Endothelial cell of umbilical vein (primary cell): ENCODE measurements around the gene CSMD2. TPM values are rescaled to one million over a fixed set of nuclear protein-coding genes. Genes with fewer than 3 reads are reported as not detected.

Source experiments
- BruUV-seq: library from RNA; stranded (reverse); fragments of 400-500 nt; replicated peaks from 2 replicates; lab custom pipeline; 2021; lab: Mats Ljungman, UMichigan
- CTCF ChIA-PET: fragments of 300-600, 350-600 bp; sonication (Branson Sonifier 250); formaldehyde crosslinking; loops from one replicate; lab custom pipeline; 2021; ENCODE audit warnings: antibody characterized with exemption, inconsistent platforms; lab: Charles Lee
- POLR2A ChIA-PET: fragments of 300-600, 350-600 bp; sonication (Branson Sonifier 250); formaldehyde crosslinking; loops from one replicate; lab custom pipeline; 2021; ENCODE audit warnings: antibody characterized with exemption, inconsistent platforms; lab: Charles Lee
- DNase-seq: peaks from one replicate; pipeline ENCODE4 v3.0.0-alpha.2; 2011; ENCODE audit warnings: low read depth, low spot score
- FAIRE-seq: peaks from 2 replicates; lab custom pipeline; 2011; peaks lifted over from hg19 to GRCh38; lab: Jason Lieb, UNC
- H2AFZ ChIP-seq: 2 replicates; pipeline ENCODE4 v1.6.0; 2012; ENCODE audit warnings: low read depth, low read length, control low read depth, inconsistent platforms
- H3K27ac ChIP-seq: 2 replicates; pipeline ENCODE4 v1.5.1; 2011; ENCODE audit warnings: low read depth, mild to moderate bottlenecking, control low read depth, low read length, moderate library complexity; ENCODE audit not compliant: insufficient read depth
- H3K27me3 ChIP-seq, 2 experiments: 2 replicates each; pipeline versions ENCODE4 v1.6.0 to v1.6.1; 2011; ENCODE audit warnings: low read length in 2 of 2, mixed read lengths in 1 of 2; ENCODE audit not compliant: control insufficient read depth in 2 of 2, insufficient read depth in 2 of 2
- H3K36me3 ChIP-seq, 2 experiments: 2 replicates in 1 of 2; 3 replicates in 1 of 2; pipeline ENCODE4 v1.5.1; 2011; ENCODE audit warnings: low read length in 2 of 2, mild to moderate bottlenecking in 1 of 2, moderate library complexity in 1 of 2; ENCODE audit not compliant: control insufficient read depth in 2 of 2, insufficient read depth in 2 of 2; ENCODE audit errors: extremely low read depth in 1 of 2
- H3K4me1 ChIP-seq: 3 replicates; pipeline ENCODE4 v1.5.1; 2011; ENCODE audit warnings: mild to moderate bottlenecking, low read length; ENCODE audit not compliant: control insufficient read depth, insufficient read depth; ENCODE audit errors: extremely low read depth
- H3K4me2 ChIP-seq: 2 replicates; pipeline ENCODE4 v1.6.1; 2011; ENCODE audit warnings: low read length, control low read depth, mixed read lengths; ENCODE audit not compliant: insufficient read depth
- H3K4me3 ChIP-seq, 3 experiments: fragments of 200-600 bp in 1 of 3; sonication (generic), shearing (Covaris generic) in 1 of 3; replicated peaks in 1 of 3; 2 replicates each; pipeline ENCODE4 v1.5.1; 2011 to 2016; ENCODE audit warnings: control low read depth in 3 of 3, low read length in 3 of 3, mild to moderate bottlenecking in 2 of 3, inconsistent platforms in 1 of 3, low read depth in 1 of 3, moderate library complexity in 1 of 3; ENCODE audit not compliant: insufficient read depth in 1 of 3
- H3K79me2 ChIP-seq: 2 replicates; pipeline ENCODE4 v1.6.0; 2012; ENCODE audit warnings: low read length, inconsistent platforms; ENCODE audit not compliant: control insufficient read depth, insufficient read depth
- H3K9ac ChIP-seq: replicated peaks from 2 replicates; pipeline ENCODE3; 2011; ENCODE audit warnings: low read length, control low read depth; ENCODE audit not compliant: insufficient read depth; ENCODE audit errors: extremely low read depth
- H3K9me1 ChIP-seq: replicated peaks from 3 replicates; pipeline ENCODE4 v1.6.0; 2011; ENCODE audit warnings: mild to moderate bottlenecking, low read length; ENCODE audit not compliant: control insufficient read depth, insufficient read depth; ENCODE audit errors: extremely low read depth
- H3K9me3 ChIP-seq: replicated peaks from 2 replicates; pipeline ENCODE4 v1.5.1; 2012; ENCODE audit warnings: low read length, inconsistent platforms; ENCODE audit not compliant: control insufficient read depth, insufficient read depth
- H4K20me1 ChIP-seq: replicated peaks from 2 replicates; pipeline ENCODE3; 2011; ENCODE audit warnings: mild to moderate bottlenecking, low read length; ENCODE audit not compliant: control insufficient read depth, insufficient read depth; ENCODE audit errors: extremely low read depth
- CTCF ChIP-seq, 2 donors: IDR thresholded peaks; 1 replicate in 1 of 2; 2 replicates in 1 of 2; pipeline ENCODE4 v1.5.1; 2011; ENCODE audit warnings: low read length in 2 of 2, mild to moderate bottlenecking in 2 of 2, moderate library complexity in 2 of 2, control low read depth in 1 of 2, inconsistent platforms in 1 of 2, low read depth in 1 of 2; ENCODE audit not compliant: insufficient read depth in 1 of 2; ENCODE audit errors: extremely low read depth in 1 of 2
- EZH2 ChIP-seq: IDR thresholded peaks from 2 replicates; pipeline ENCODE4 v1.6.1; 2012; ENCODE audit warnings: borderline replicate concordance, low read depth, mild to moderate bottlenecking, moderate library complexity, low read length, inconsistent platforms; ENCODE audit not compliant: severe bottlenecking
- FOS ChIP-seq: IDR thresholded peaks from 2 replicates; pipeline ENCODE4 v1.6.1; 2011; ENCODE audit warnings: mild to moderate bottlenecking, low read length, moderate library complexity, borderline replicate concordance; ENCODE audit not compliant: insufficient read depth
- GATA2 ChIP-seq: IDR thresholded peaks from 2 replicates; pipeline ENCODE4 v1.7.0; 2011; ENCODE audit warnings: low read depth, mild to moderate bottlenecking, moderate library complexity, mixed read lengths, low read length; ENCODE audit not compliant: insufficient read length, insufficient read depth
- JUN ChIP-seq: IDR thresholded peaks from 2 replicates; pipeline ENCODE4 v1.6.1; 2011; ENCODE audit warnings: borderline replicate concordance, low read depth; ENCODE audit not compliant: insufficient read length, insufficient read depth
- MAX ChIP-seq: IDR thresholded peaks from 2 replicates; pipeline ENCODE4 v1.6.1; 2011; ENCODE audit not compliant: insufficient read depth, insufficient read length
- MYC ChIP-seq: IDR thresholded peaks from one replicate; pipeline ENCODE4 v1.6.1; 2011; ENCODE audit warnings: mild to moderate bottlenecking, low read depth, low read length
- POLR2A ChIP-seq: IDR thresholded peaks from 2 replicates; pipeline ENCODE4 v1.6.1; 2012; ENCODE audit warnings: low read depth, mild to moderate bottlenecking, control low read depth, low read length
- POLR2AphosphoS5 ChIP-seq: IDR thresholded peaks from 2 replicates; pipeline ENCODE4 v1.6.1; 2012; ENCODE audit warnings: low read depth, mild to moderate bottlenecking, control low read depth, low read length, moderate library complexity; ENCODE audit not compliant: insufficient read depth
- dilution Hi-C: fragments of 300-500 bp; cut with MboI; formaldehyde crosslinking; loops from one replicate; pipeline ENCODE4 v1.15.0; 2019; ENCODE audit warnings: low sequenced_read_pairs; ENCODE audit not compliant: extremely low pct_ligation_motif_present
- intact Hi-C: fragments of 100-400 bp; cut with micrococcal nuclease; formaldehyde crosslinking; loops from one replicate; pipeline ENCODE4 v1.10.0; 2022
- polyA plus RNA-seq, 4 experiments: library from polyadenylated mRNA; depleted of rRNA in 3 of 4; stranded (reverse) in 3 of 4; unstranded in 1 of 4; fragments of >200 nt; gene quantifications; 2 replicates each; pipeline versions ENCODE4 v1.2.1 to v1.2.3, GENCODE V29; 2011 to 2012; ENCODE audit warnings: missing spikeins in 1 of 4
- total RNA-seq: library from RNA; stranded (reverse); gene quantifications from 2 replicates; pipeline ENCODE4 v1.2.3, GENCODE V29; 2021

The CSMD2 gene
- total and polyA plus RNA-seq, 2 donors (not counting 3 experiments of a cell fraction or from before 2014, with no cell fraction given): under 0.01 TPM; not detected in 1

GRCh38 chr1:33986390-33987095 lies 178.5 kb downstream of the CSMD2 start:
- peaks cover 8% of the 10 kb centered on the region for H3K9me3 ChIP-seq
- no peak for DNase-seq
- no peak overlapping the region for H3K27ac ChIP-seq
- dilution Hi-C loops: no loop called here
- no peaks in the 10 kb centered on the region for H3K36me3 ChIP-seq
- no peaks in the 10 kb centered on the region for H3K27me3 ChIP-seq
- H3K4me2 ChIP-seq: no peak overlapping the region
- no peaks in the 10 kb centered on the region for H3K4me1 ChIP-seq
- ChIA-PET POLR2A (no interaction called here), CTCF (no interaction called here)
- TF ChIP-seq MAX (no peak), JUN (no peak), FOS (no peak), GATA2 (no peak), CTCF (IDR thresholded peaks at IDR 0.05; ENCODE audit: extremely low read depth in 1 of 2, insufficient read depth in 1 of 2, low read depth in 1 of 2, low read length in 2 of 2) (no peak), POLR2AphosphoS5 (no peak), MYC (no peak), EZH2 (no peak), POLR2A (no peak)
- no peaks in the 10 kb centered on the region for H3K79me2 ChIP-seq
- H3K9me1 ChIP-seq: no peaks in the 10 kb centered on the region
- no peak overlapping the region for H3K4me3 ChIP-seq
- H3K9ac ChIP-seq: no peak overlapping the region
- no TSS peak for BruUV-seq
- no peak overlapping the region for H2AFZ ChIP-seq
- FAIRE-seq: no peak
- intact Hi-C loops: no loop called here
- no peaks in the 10 kb centered on the region for H4K20me1 ChIP-seq
